Measurements from ENCODE around the gene PPP1R14D.

DNA sequence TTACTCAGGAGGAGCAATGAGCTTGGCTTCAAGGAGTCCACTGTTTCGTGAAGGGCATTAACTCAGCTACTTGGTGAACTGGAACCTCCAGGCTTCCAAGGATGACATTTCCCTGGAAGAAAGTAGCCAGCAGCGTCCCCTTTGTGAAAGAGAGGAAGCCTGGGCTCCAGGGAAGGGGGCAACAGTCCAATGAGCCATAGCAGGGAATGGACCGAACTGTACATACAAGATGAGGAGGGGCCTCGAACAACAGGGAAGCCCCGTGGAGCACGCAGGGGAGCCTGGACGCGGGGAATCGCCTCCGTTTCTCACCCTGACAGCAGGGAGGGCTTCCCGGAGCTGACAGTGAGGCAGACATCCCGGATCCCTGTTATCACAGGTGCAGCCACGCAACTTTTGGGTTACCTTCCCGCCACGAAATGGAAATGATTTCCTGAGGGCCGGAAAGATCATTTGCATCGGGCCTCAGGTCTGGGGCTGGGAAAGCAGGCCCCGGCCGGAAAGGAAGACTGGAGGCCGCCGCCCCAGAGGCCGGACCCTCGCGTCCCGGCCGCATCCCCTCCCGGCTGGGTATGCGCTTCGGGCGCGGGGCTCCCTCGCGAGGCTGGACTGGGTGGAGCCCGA lies 14.9 kb upstream of the PPP1R14D start:
- TF ChIP-seq, protein P1, sequence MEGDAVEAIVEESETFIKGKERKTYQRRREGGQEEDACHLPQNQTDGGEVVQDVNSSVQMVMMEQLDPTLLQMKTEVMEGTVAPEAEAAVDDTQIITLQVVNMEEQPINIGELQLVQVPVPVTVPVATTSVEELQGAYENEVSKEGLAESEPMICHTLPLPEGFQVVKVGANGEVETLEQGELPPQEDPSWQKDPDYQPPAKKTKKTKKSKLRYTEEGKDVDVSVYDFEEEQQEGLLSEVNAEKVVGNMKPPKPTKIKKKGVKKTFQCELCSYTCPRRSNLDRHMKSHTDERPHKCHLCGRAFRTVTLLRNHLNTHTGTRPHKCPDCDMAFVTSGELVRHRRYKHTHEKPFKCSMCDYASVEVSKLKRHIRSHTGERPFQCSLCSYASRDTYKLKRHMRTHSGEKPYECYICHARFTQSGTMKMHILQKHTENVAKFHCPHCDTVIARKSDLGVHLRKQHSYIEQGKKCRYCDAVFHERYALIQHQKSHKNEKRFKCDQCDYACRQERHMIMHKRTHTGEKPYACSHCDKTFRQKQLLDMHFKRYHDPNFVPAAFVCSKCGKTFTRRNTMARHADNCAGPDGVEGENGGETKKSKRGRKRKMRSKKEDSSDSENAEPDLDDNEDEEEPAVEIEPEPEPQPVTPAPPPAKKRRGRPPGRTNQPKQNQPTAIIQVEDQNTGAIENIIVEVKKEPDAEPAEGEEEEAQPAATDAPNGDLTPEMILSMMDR (IDR thresholded peaks at IDR 0.05; ENCODE audit: extremely low read depth in 1 of 2, insufficient read depth in 1 of 2, low read depth in 1 of 2, low read length in 2 of 2): no peak
- no peak for TF ChIP-seq POLR2A (IDR thresholded peaks at IDR 0.05; ENCODE audit: low read depth, low read length)
- TF ChIP-seq POLR2AphosphoS5 (IDR thresholded peaks at IDR 0.05; ENCODE audit: insufficient read depth, low read depth, low read length): no peak
- TF ChIP-seq JUN (IDR thresholded peaks at IDR 0.05; ENCODE audit: borderline replicate concordance, insufficient read depth, insufficient read length, low read depth): no peak
- TF ChIP-seq MYC (IDR thresholded peaks at IDR 0.05; ENCODE audit: low read depth, low read length): no peak
- TF ChIP-seq GATA2 (IDR thresholded peaks at IDR 0.05; ENCODE audit: insufficient read depth, insufficient read length, low read depth, low read length): no peak
- TF ChIP-seq, protein P2, sequence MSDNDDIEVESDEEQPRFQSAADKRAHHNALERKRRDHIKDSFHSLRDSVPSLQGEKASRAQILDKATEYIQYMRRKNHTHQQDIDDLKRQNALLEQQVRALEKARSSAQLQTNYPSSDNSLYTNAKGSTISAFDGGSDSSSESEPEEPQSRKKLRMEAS (IDR thresholded peaks at IDR 0.05; ENCODE audit: insufficient read depth, insufficient read length): no peak
- peak; percentile 25 for TF ChIP-seq EZH2 (IDR thresholded peaks at IDR 0.05; ENCODE audit: borderline replicate concordance, low read depth, low read length, severe bottlenecking)

Data from endothelial cell of umbilical vein (primary cell).